Measurements from ENCODE around the gene MEI1.
A peak's percentile ranks its signal among the peaks of the same experiment; 100 is the strongest.
"Not testable (repeated sequence)": the region's sequence is repeated elsewhere in the genome, so short reads cannot be mapped to it uniquely, and the experiment has no call there.

The MEI1 gene

DNA sequence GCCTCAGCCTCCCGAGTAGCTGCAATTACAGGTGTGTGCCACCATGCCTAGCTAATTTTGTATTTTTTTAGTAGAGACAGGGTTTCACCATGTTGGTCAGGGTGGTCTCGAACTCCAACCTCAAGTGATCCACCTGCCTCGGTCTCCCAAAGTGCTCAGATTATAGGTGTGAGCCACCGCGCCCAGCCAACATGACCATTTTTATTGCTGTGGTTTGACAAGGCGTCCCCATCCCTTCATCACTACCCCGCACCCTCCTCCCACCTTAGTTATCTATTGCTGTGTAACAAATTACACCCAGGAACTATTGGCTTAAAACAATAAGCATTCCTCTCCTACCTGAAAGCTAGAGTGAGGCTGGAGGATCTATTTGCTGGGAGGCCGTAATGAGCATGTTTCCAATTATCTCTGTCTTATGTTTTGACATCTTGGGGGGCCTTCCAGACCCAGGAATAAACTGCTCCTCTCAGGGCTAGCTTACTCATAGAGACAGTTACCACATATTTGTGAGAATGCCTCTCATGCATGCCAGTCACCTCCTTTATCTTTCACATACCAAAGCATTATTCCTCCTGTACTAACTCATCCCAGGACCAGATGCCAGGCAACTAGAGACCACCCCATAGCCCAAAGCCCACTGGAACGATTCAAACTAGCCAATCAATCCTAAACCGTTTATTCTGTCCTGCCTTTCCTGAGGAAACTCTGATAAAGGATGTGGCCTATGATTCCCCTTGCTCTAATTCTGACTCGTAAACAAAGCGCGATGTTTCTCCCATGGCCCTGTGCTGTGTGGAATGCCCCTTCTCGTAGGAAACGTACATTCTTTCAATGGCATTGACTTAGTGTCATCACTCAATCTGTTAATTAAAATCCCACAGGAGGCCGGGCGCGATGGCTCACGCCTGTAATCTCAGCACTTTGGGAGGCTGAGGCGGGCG lies 30.1 kb upstream of the MEI1 start:
- no peak overlapping the region for H3K27ac ChIP-seq
- TF ChIP-seq CTCF (conservative IDR thresholded peaks at IDR 0.05), result no peak

- H3K27ac ChIP-seq, result not testable (repeated sequence)
Measured at GRCh38 chr22:41672096-41672495, 27.2 kb upstream of the MEI1 start.

GRCh38 chr22:41672780-41673509 lies 26.4 kb upstream of the MEI1 start:
- no peak overlapping the region; the same call in 1 of the 2 replicates for H3K27ac ChIP-seq
- TF ChIP-seq CTCF (conservative IDR thresholded peaks at IDR 0.05), result peak; percentile 35

- no peak overlapping the region for H3K27ac ChIP-seq
- TF ChIP-seq CTCF (conservative IDR thresholded peaks at IDR 0.05), result no peak
Measured at GRCh38 chr22:41674846-41675340, 24.4 kb upstream of the MEI1 start.

- H3K27ac ChIP-seq, result no peak overlapping the region
- TF ChIP-seq CTCF (conservative IDR thresholded peaks at IDR 0.05), result no peak
Measured at GRCh38 chr22:41676134-41676533, 23.2 kb upstream of the MEI1 start.

- H3K27ac ChIP-seq, result peak overlapping the region; percentile 63
- TF ChIP-seq CTCF (conservative IDR thresholded peaks at IDR 0.05), result no peak
Measured at GRCh38 chr22:41681616-41682015, 17.7 kb upstream of the MEI1 start.

- TF ChIP-seq CTCF (conservative IDR thresholded peaks at IDR 0.05), result no peak
- peak overlapping the region; percentile 63 for H3K27ac ChIP-seq
Measured at GRCh38 chr22:41682033-41682807, 17.1 kb upstream of the MEI1 start.

Data from VCaP (cell line).